Measurements from ENCODE around the gene FNBP1.

DNA sequence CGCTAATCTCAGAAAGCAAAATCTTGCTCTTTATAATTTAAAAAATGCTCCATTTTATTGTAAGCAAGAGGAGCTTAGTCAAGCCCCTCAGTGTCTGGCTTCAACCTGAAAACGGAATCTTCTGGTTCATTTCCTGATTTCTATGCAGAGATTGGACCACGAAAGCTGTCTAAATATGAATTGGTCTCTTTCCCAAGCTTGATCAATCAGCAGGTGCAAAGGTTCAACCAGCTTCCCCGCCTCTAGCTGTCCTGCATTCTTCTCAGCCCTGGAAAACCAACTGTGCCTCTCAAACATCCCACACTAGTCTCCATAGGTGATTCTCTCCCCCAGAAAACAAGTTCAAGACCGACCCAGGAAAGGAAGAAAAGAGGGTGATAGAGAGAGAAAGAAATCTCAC lies 34.5 kb downstream of the FNBP1 start:
- no peak for TF ChIP-seq EP300 (IDR thresholded peaks at IDR 0.05)
- TF ChIP-seq, protein P1, sequence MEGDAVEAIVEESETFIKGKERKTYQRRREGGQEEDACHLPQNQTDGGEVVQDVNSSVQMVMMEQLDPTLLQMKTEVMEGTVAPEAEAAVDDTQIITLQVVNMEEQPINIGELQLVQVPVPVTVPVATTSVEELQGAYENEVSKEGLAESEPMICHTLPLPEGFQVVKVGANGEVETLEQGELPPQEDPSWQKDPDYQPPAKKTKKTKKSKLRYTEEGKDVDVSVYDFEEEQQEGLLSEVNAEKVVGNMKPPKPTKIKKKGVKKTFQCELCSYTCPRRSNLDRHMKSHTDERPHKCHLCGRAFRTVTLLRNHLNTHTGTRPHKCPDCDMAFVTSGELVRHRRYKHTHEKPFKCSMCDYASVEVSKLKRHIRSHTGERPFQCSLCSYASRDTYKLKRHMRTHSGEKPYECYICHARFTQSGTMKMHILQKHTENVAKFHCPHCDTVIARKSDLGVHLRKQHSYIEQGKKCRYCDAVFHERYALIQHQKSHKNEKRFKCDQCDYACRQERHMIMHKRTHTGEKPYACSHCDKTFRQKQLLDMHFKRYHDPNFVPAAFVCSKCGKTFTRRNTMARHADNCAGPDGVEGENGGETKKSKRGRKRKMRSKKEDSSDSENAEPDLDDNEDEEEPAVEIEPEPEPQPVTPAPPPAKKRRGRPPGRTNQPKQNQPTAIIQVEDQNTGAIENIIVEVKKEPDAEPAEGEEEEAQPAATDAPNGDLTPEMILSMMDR (IDR thresholded peaks at IDR 0.05) = no peak
- TF ChIP-seq POLR2A (IDR thresholded peaks at IDR 0.05) = no peak
- TF ChIP-seq POLR2AphosphoS5 (IDR thresholded peaks at IDR 0.05) = no peak

Data from sigmoid colon (tissue), 4 donors.